Smooth muscle cell (in vitro differentiated cells): ENCODE data around the gene QRICH2. TPM values are rescaled to one million over a fixed set of nuclear protein-coding genes. Genes with fewer than 3 reads are reported as not detected.

Experiments
- DNase-seq: peaks from one replicate; lab custom pipeline; 2025; ENCODE audit not compliant: unreplicated experiment; lab: John Stamatoyannopoulos, UW
- H2AFZ ChIP-seq: fragments of 200-600 bp; sonication (generic); 2 replicates; pipeline ENCODE4 v1.6.0; 2016; ENCODE audit warnings: antibody characterized with exemption, low read depth, mild to moderate bottlenecking
- H3F3A ChIP-seq: fragments of 200-600 bp; sonication (generic); 2 replicates; pipeline ENCODE4 v1.6.0; 2017; ENCODE audit warnings: antibody characterized with exemption, low read depth
- H3K27ac ChIP-seq: fragments of 200-600 bp; sonication (generic); 2 replicates; pipeline ENCODE4 v1.5.1; 2016; ENCODE audit warnings: low read depth, mild to moderate bottlenecking
- H3K27me3 ChIP-seq: fragments of 200-600 bp; sonication (generic); 2 replicates; pipeline ENCODE4 v1.6.1; 2016; ENCODE audit warnings: low read depth, mild to moderate bottlenecking
- H3K36me3 ChIP-seq: fragments of 200-600 bp; sonication (generic); 2 replicates; pipeline ENCODE4 v1.5.1; 2016; ENCODE audit warnings: low read depth
- H3K4me1 ChIP-seq: fragments of 200-600 bp; sonication (generic); 2 replicates; pipeline ENCODE4 v1.5.1; 2016; ENCODE audit warnings: low read depth
- H3K4me2 ChIP-seq: fragments of 200-600 bp; sonication (generic); 2 replicates; pipeline ENCODE4 v1.6.0; 2016; ENCODE audit warnings: mild to moderate bottlenecking
- H3K4me3 ChIP-seq: fragments of 200-600 bp; sonication (generic); 2 replicates; pipeline ENCODE4 v1.5.1; 2016; ENCODE audit warnings: mild to moderate bottlenecking
- H3K79me2 ChIP-seq: fragments of 200-600 bp; sonication (generic); 2 replicates; pipeline ENCODE4 v1.6.0; 2016; ENCODE audit warnings: low read depth, mild to moderate bottlenecking
- H3K9ac ChIP-seq: fragments of 200-600 bp; sonication (generic); 2 replicates; pipeline ENCODE4 v1.6.0; 2016; ENCODE audit warnings: low read depth
- H3K9me3 ChIP-seq: fragments of 200-600 bp; sonication (generic); replicated peaks from 2 replicates; pipeline ENCODE4 v1.5.1; 2016; ENCODE audit warnings: low read depth
- H4K20me1 ChIP-seq: fragments of 200-600 bp; sonication (generic); 2 replicates; pipeline ENCODE4 v1.6.0; 2016; ENCODE audit warnings: low read depth
- CTCF ChIP-seq: fragments of 200-600 bp; sonication (generic); IDR thresholded peaks from 2 replicates; pipeline ENCODE4 v1.5.1; 2017; ENCODE audit warnings: borderline replicate concordance, mild to moderate bottlenecking, antibody characterized with exemption; ENCODE audit not compliant: insufficient read depth, poor library complexity, severe bottlenecking
- WGBS: methylation state at CpG from one replicate; pipeline ENCODE4 v1.1.7; 2016; ENCODE audit warnings: low lambda C conversion rate; 5-methylcytosine and 5-hydroxymethylcytosine counted together
- polyA plus RNA-seq: library from polyadenylated mRNA; unstranded; fragments of >200 nt; fragmentation: Nextera tagmentation; extraction: Ambion mirVana; gene quantifications from 2 replicates; pipeline ENCODE4 v1.2.1, GENCODE V29; 2016
- total RNA-seq: library from RNA; depleted of rRNA; stranded (reverse); fragments of >200 nt; gene quantifications from 2 replicates; pipeline ENCODE4 v1.2.3, GENCODE V29; 2014

QRICH2 gene
- total and polyA plus RNA-seq, 2 experiments from 2014 or later: 1.2 to 1.5 TPM

GRCh38 chr17:76354747-76355310 lies 46.8 kb upstream of the QRICH2 start:
- no peaks in the 10 kb centered on the region for H3K27me3 ChIP-seq
- WGBS: 55% methylated on average over 13 of the region's 13 CpGs
- no peaks in the 10 kb centered on the region for H3K4me1 ChIP-seq
- H2AFZ ChIP-seq: peak overlapping the region; percentile 40
- no peak for DNase-seq
- H3K4me3 ChIP-seq: peak overlapping the region; percentile 67
- no peak overlapping the region for H3K27ac ChIP-seq
- TF ChIP-seq CTCF: no peak
- no peak overlapping the region for H3K9ac ChIP-seq
- H3K4me2 ChIP-seq: peak overlapping the region; percentile 100
- no peaks in the 10 kb centered on the region for H4K20me1 ChIP-seq
- peaks cover 3% of the 10 kb centered on the region for H3F3A ChIP-seq
- H3K36me3 ChIP-seq: no peaks in the 10 kb centered on the region
- no peaks in the 10 kb centered on the region for H3K9me3 ChIP-seq
- H3K79me2 ChIP-seq: peaks cover 31% of the 10 kb centered on the region

GRCh38 chr17:76354317-76354729 lies 46.2 kb upstream of the QRICH2 start:
- no peaks in the 10 kb centered on the region for H3K4me1 ChIP-seq
- peak overlapping the region; percentile 80 for H3K9ac ChIP-seq
- H3K36me3 ChIP-seq: no peaks in the 10 kb centered on the region
- H3K27ac ChIP-seq: peak overlapping the region; percentile 67
- peak overlapping the region; percentile 100 for H3K4me2 ChIP-seq
- no peak for TF ChIP-seq CTCF
- WGBS: 14% methylated on average over 18 of the region's 18 CpGs
- H3K79me2 ChIP-seq: peaks cover 31% of the 10 kb centered on the region
- DNase-seq: no peak
- no peaks in the 10 kb centered on the region for H3K9me3 ChIP-seq
- H2AFZ ChIP-seq: peak overlapping the region; percentile 70
- peak overlapping the region; percentile 67 for H3K4me3 ChIP-seq
- no peaks in the 10 kb centered on the region for H4K20me1 ChIP-seq
- no peaks in the 10 kb centered on the region for H3K27me3 ChIP-seq
- H3F3A ChIP-seq: peaks cover 3% of the 10 kb centered on the region

- WGBS: under 1% methylated on average over 52 of the region's 75 CpGs
These were observed 45.7 kb upstream of the QRICH2 start, which contains the start of gene PRPSAP1 for GRCh38 chr17:76353599-76354316. Gene PRPSAP1, minus strand, starts transcription at chr17:76353916. Its CDS starts 213 bp downstream, at chr17:76353703.

More at GRCh38 chr17:76353599-76354316, 45.7 kb upstream of the QRICH2 start, which contains the start of gene PRPSAP1:
- H3K27ac ChIP-seq: peak within 1 kb of the TSS; percentile 67
- H3K4me2 ChIP-seq: peak within 1 kb of the TSS; percentile 100
- no peaks in the 10 kb centered on the region for H3K4me1 ChIP-seq
- H3K79me2 ChIP-seq: peaks cover 31% of the 10 kb centered on the region
- no peaks in the 10 kb centered on the region for H3K27me3 ChIP-seq
- no peaks in the 10 kb centered on the region for H3K36me3 ChIP-seq
- H3K9ac ChIP-seq: peak within 1 kb of the TSS; percentile 80
- peak; percentile 92 for DNase-seq
- H3F3A ChIP-seq: peaks cover 3% of the 10 kb centered on the region
- H4K20me1 ChIP-seq: no peaks in the 10 kb centered on the region
- H2AFZ ChIP-seq: peak within 1 kb of the TSS; percentile 70
- H3K4me3 ChIP-seq: peak within 1 kb of the TSS; percentile 67
- TF ChIP-seq CTCF: peak; percentile 14
- H3K9me3 ChIP-seq: no peaks in the 10 kb centered on the region
